Choroid plexus epithelial cell (primary cell): ENCODE data around the gene ZIM2.

ENCODE experiments used
- DNase-seq: peaks from one replicate; pipeline ENCODE4 v3.0.0-alpha.2; 2010; ENCODE audit warnings: low read depth
- H3K4me3 ChIP-seq: 2 replicates; pipeline ENCODE4 v1.5.1; 2011; ENCODE audit warnings: low read depth, mild to moderate bottlenecking, control low read depth, low read length, moderate library complexity
- CTCF ChIP-seq: conservative IDR thresholded peaks from 2 replicates; pipeline ENCODE4 v1.5.1; 2011; ENCODE audit warnings: low read depth, mild to moderate bottlenecking, control low read depth, inconsistent platforms, low read length, moderate library complexity

The ZIM2 gene

DNA sequence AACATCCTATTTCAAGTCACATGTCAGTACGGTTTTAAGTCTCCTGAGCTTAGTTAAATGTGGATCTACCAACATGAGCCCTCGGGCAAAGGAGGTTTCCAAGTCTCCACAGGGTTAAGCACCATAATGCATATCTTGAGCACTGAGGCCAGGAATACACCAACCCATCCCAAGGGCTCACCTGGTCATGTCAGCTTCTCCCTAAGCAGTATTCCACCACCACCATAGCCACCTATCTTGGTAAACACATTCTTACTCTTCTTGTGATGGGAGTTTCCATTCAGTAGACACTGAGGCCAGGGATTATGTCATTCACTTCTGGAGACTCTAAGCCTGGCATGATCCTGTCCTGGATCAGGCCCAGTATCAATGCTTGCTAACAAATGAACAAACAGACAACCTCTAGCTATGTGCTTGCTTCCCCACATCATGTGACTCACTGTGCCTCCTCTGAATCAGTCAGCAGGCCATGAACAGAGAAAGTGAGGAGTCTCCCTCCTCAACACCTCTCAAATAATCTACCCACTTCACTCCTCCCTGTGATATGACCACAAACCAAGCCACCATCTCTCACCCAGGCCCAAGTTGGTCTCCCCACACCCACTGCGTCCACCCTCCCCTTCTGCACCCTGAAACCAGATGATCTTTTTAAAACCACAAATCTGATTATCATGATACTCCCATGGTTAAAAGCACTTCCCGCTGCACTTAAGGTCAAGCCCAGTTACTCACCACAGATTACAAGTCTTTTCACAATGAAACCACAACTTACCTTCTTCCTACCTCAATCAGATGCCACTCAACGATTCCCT, 5.8 kb downstream of the ZIM2 start:
- TF ChIP-seq CTCF: no peak
- no peak for DNase-seq
- no peak overlapping the region for H3K4me3 ChIP-seq

- H3K4me3 ChIP-seq: no peak overlapping the region
- no peak for DNase-seq
- TF ChIP-seq CTCF: no peak
Measured at GRCh38 chr19:56832352-56832928, 8.1 kb downstream of the ZIM2 start.

DNA sequence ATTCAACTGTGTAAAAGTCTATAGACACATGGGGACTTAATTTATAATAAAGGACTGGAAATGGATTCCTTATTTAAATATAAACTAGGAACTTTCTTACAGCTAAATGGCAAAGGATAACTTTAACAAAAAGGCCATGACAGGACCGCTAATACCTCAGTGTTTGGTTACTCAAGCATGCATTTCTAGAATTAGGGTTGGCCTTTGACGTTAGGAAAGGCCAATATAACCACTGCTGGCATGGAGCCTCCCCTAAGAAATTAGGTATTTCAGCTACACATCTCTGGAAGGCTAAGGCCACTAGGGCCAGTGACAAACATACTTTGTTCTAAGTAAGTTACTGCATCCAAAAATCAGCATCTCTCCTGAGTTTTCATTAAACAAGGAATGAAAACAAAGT, 9.3 kb downstream of the ZIM2 start:
- DNase-seq: no peak
- no peak overlapping the region for H3K4me3 ChIP-seq
- no peak for TF ChIP-seq CTCF

- no peak for DNase-seq
- TF ChIP-seq CTCF: no peak
- H3K4me3 ChIP-seq: no peak overlapping the region
Measured at GRCh38 chr19:56829596-56829995, 10.9 kb downstream of the ZIM2 start.

- no peak for TF ChIP-seq CTCF
- H3K4me3 ChIP-seq: no peak overlapping the region
- no peak for DNase-seq
Measured at GRCh38 chr19:56827708-56828107, 12.8 kb downstream of the ZIM2 start.

- TF ChIP-seq CTCF: no peak
- H3K4me3 ChIP-seq: no peak overlapping the region
- DNase-seq: no peak
Measured at GRCh38 chr19:56823956-56824355, 16.6 kb downstream of the ZIM2 start.

- H3K4me3 ChIP-seq: no peak overlapping the region
- no peak for DNase-seq
- no peak for TF ChIP-seq CTCF
Measured at GRCh38 chr19:56823417-56823816, 17.1 kb downstream of the ZIM2 start.
